B cell (primary cell): ENCODE results near the gene PLCB4. TPM values are rescaled to one million over a fixed set of nuclear protein-coding genes. Genes with fewer than 3 reads are reported as not detected.

Experiments
- ATAC-seq: fragments of 200-7000 bp; cut with Tn5 transposase; one replicate; pipeline ENCODE4 v1.10.0; 2021; ENCODE audit warnings: low read depth, mild to moderate bottlenecking, moderate number of reproducible peaks, moderate library complexity
- CTCF ChIA-PET: fragments of 350-600 bp; sonication (Branson Sonifier 250); formaldehyde crosslinking; loops from one replicate; lab custom pipeline; 2021; ENCODE audit warnings: antibody characterized with exemption, inconsistent platforms; lab: Charles Lee
- POLR2A ChIA-PET: fragments of 350-600 bp; sonication (Branson Sonifier 250); formaldehyde crosslinking; loops from one replicate; lab custom pipeline; 2021; ENCODE audit warnings: antibody characterized with exemption; lab: Charles Lee
- DNase-seq: peaks from one replicate; pipeline ENCODE4 v3.0.0; 2013
- H2AFZ ChIP-seq: 2 replicates; pipeline ENCODE4 v1.6.1; 2012; ENCODE audit warnings: mild to moderate bottlenecking, low read depth, low read length; ENCODE audit not compliant: insufficient read depth, poor library complexity, severe bottlenecking
- H3K27ac ChIP-seq, 2 donors: 1 replicate in 1 of 2; 2 replicates in 1 of 2; pipeline ENCODE4 v1.5.1; 2012 to 2013; ENCODE audit warnings: low read length in 2 of 2, mild to moderate bottlenecking in 2 of 2, moderate library complexity in 1 of 2
- H3K27me3 ChIP-seq, 4 experiments: fragments of 200-600 bp in 1 of 4; sonication (generic) in 1 of 4; replicated peaks in 1 of 4; 1 replicate in 2 of 4; 2 replicates in 2 of 4; pipeline versions ENCODE4 v1.6.1 to v1.7.0; 2013 to 2016; ENCODE audit warnings: low read length in 3 of 4, mild to moderate bottlenecking in 2 of 4, mixed read lengths in 1 of 4, moderate library complexity in 1 of 4; ENCODE audit not compliant: insufficient read depth in 4 of 4, control insufficient read depth in 3 of 4; ENCODE audit errors: control extremely low read depth in 1 of 4
- H3K36me3 ChIP-seq, 2 experiments: replicated peaks in 1 of 2; 1 replicate in 1 of 2; 2 replicates in 1 of 2; pipeline versions ENCODE4 v1.6.1 to v1.7.1; 2013; ENCODE audit warnings: low read length in 1 of 2; ENCODE audit not compliant: insufficient read depth in 2 of 2, control insufficient read depth in 1 of 2; ENCODE audit errors: control extremely low read depth in 1 of 2, extremely low read depth in 1 of 2
- H3K4me1 ChIP-seq, 2 donors: fragments of 200-600 bp in 1 of 2; sonication (generic) in 1 of 2; 1 replicate in 1 of 2; 2 replicates in 1 of 2; pipeline versions ENCODE4 v1.5.1 to v1.6.1; 2013 to 2017; ENCODE audit warnings: low read length in 2 of 2; ENCODE audit not compliant: control insufficient read depth in 2 of 2, insufficient read depth in 2 of 2
- H3K4me2 ChIP-seq: replicated peaks from 2 replicates; pipeline ENCODE3; 2012; ENCODE audit warnings: mild to moderate bottlenecking, low read depth, low read length; ENCODE audit not compliant: poor library complexity, severe bottlenecking
- H3K4me3 ChIP-seq, 5 experiments: fragments of 200-600 bp in 1 of 5; sonication (generic) in 1 of 5; 1 replicate in 3 of 5; 2 replicates in 2 of 5; pipeline versions ENCODE4 v1.5.1 to v1.7.0; 2011 to 2016; ENCODE audit warnings: low read length in 4 of 5, mild to moderate bottlenecking in 4 of 5, low read depth in 2 of 5, control low read depth in 1 of 5, moderate library complexity in 1 of 5; ENCODE audit not compliant: insufficient read depth in 1 of 5; ENCODE audit errors: control extremely low read depth in 1 of 5, extremely low read depth in 1 of 5
- H3K79me2 ChIP-seq: fragments of 200-600 bp; sonication (generic); one replicate; pipeline ENCODE4 v1.6.0; 2016; ENCODE audit warnings: low read length; ENCODE audit not compliant: control insufficient read depth, insufficient read depth
- H3K9ac ChIP-seq: fragments of 200-600 bp; sonication (generic); 2 replicates; pipeline ENCODE4 v1.6.1; 2017; ENCODE audit warnings: mild to moderate bottlenecking, low read length, moderate library complexity
- H3K9me3 ChIP-seq, 3 donors: one replicate each; pipeline versions ENCODE4 v1.6.1 to v1.7.1; 2013; ENCODE audit warnings: low read length in 2 of 3; ENCODE audit not compliant: control insufficient read depth in 2 of 3, insufficient read depth in 1 of 3; ENCODE audit errors: control extremely low read depth in 1 of 3
- H4K20me1 ChIP-seq: 2 replicates; pipeline ENCODE4 v1.6.0; 2012; ENCODE audit warnings: mild to moderate bottlenecking, low read length; ENCODE audit not compliant: insufficient read depth, control insufficient read depth, poor library complexity, severe bottlenecking
- H3K27ac Mint-ChIP-seq: one replicate; pipeline ENCODE4 v1.8.0; 2021; ENCODE audit warnings: mixed read lengths
- H3K27me3 Mint-ChIP-seq: one replicate; pipeline ENCODE4 v1.8.0; 2021; ENCODE audit warnings: mixed read lengths
- H3K4me1 Mint-ChIP-seq: one replicate; pipeline ENCODE4 v1.8.0; 2021; ENCODE audit warnings: mixed read lengths
- H3K4me3 Mint-ChIP-seq: one replicate; pipeline ENCODE4 v1.8.0; 2021; ENCODE audit warnings: mixed read lengths
- H3K9me3 Mint-ChIP-seq: one replicate; pipeline ENCODE4 v1.8.0; 2022; ENCODE audit warnings: mixed read lengths; ENCODE audit not compliant: insufficient read depth
- EZH2 ChIP-seq: IDR thresholded peaks from 2 replicates; pipeline ENCODE4 v1.6.1; 2012; ENCODE audit warnings: borderline replicate concordance, low read depth, mild to moderate bottlenecking, moderate library complexity, low read length; ENCODE audit not compliant: insufficient read depth, poor library complexity, severe bottlenecking
- WGBS: methylation state at CpG from one replicate; pipeline ENCODE4 v1.1.5; 2013; ENCODE audit warnings: missing lambda C conversion rate; ENCODE audit not compliant: insufficient coverage; 5-methylcytosine and 5-hydroxymethylcytosine counted together
- intact Hi-C: fragments of 100-400 bp; cut with micrococcal nuclease; formaldehyde crosslinking; loops from one replicate; pipeline ENCODE4 v1.10.0; 2022
- polyA plus RNA-seq: library from polyadenylated mRNA; depleted of rRNA; stranded (reverse); fragments of >200 nt; gene quantifications from 2 replicates; pipeline ENCODE4 v1.2.3, GENCODE V29; 2012
- total RNA-seq, 2 donors: library from RNA; stranded (reverse); fragments of 120-200 nt in 1 of 2; gene quantifications; 1 replicate in 1 of 2; 2 replicates in 1 of 2; pipeline versions ENCODE4 v1.2.3 to v1.2.4, GENCODE V29; 2013 to 2022
- TF ChIP-seq, protein P1 (sequence below): fragments of 200-600 bp; IDR thresholded peaks from one replicate; pipeline ENCODE4 v1.8.0; 2022; ENCODE audit warnings: antibody characterized with exemption, mild to moderate bottlenecking

The PLCB4 gene
- total and polyA plus RNA-seq, 2 donors (not counting 1 experiment from before 2014, with no cell fraction given): not detected

- ATAC-seq: no peak
- Histone ChIP-seq H3K79me2 (no peaks in the 10 kb centered on the region), H3K4me2 (no peak overlapping the region), H3K4me3 (no peak overlapping the region), H3K4me1 (no peaks in the 10 kb centered on the region), H3K36me3 (no peaks in the 10 kb centered on the region), H3K27ac (no peak overlapping the region), H4K20me1 (no peaks in the 10 kb centered on the region), H2AFZ (no peak overlapping the region), H3K27me3 (no peaks in the 10 kb centered on the region), H3K9me3 (no peaks in the 10 kb centered on the region), H3K9ac (no peak overlapping the region)
- no peak for TF ChIP-seq EZH2
- TF ChIP-seq, protein P1, sequence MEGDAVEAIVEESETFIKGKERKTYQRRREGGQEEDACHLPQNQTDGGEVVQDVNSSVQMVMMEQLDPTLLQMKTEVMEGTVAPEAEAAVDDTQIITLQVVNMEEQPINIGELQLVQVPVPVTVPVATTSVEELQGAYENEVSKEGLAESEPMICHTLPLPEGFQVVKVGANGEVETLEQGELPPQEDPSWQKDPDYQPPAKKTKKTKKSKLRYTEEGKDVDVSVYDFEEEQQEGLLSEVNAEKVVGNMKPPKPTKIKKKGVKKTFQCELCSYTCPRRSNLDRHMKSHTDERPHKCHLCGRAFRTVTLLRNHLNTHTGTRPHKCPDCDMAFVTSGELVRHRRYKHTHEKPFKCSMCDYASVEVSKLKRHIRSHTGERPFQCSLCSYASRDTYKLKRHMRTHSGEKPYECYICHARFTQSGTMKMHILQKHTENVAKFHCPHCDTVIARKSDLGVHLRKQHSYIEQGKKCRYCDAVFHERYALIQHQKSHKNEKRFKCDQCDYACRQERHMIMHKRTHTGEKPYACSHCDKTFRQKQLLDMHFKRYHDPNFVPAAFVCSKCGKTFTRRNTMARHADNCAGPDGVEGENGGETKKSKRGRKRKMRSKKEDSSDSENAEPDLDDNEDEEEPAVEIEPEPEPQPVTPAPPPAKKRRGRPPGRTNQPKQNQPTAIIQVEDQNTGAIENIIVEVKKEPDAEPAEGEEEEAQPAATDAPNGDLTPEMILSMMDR: no peak
- ChIA-PET POLR2A (no interaction called here), CTCF (no interaction called here)
- intact Hi-C loops: no loop called here
- H3K27me3 Mint-ChIP-seq: no peaks in the 10 kb centered on the region
- no peaks in the 10 kb centered on the region for H3K4me1 Mint-ChIP-seq
- H3K9me3 Mint-ChIP-seq: no peaks in the 10 kb centered on the region
- DNase-seq: no peak
- no peak overlapping the region for H3K27ac Mint-ChIP-seq
- H3K4me3 Mint-ChIP-seq: no peak overlapping the region
Observed at GRCh38 chr20:9241232-9241692, 172.4 kb downstream of the PLCB4 start.

DNA sequence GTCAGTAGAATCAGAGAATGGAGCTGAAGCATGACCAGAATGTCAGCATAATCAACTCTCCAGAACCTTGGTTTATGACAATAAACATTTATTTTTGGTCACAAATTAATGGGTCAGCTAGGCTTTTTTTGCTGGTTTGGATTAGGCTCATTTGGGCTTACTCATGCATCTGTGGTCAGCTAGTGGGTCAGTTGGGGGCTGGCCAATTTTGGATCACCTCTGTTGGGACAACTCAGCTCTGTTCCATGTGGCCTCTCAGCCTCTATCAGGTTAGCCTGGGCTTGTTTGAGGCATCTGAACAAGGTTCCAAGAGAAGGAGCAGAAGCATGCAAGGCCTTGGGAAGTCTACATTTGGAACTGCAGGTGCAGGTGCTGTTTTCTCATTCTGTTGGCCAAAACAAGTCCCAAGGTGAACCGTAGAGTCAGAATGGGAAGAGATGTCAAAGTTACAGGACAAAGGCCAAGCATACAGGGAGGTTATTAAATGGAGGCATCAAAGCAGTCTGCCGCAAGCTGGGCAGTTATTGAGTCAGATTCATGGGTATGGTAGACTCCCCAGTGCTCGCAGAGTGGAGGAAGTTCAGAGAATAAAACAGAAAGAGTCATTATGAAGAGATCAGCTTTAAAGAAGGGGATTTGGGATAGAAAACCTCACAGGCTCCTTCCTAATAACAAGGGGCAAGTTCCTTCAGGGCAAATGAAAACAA is 173.0 kb downstream of the PLCB4 start:
- Mint-ChIP-seq H3K9me3 (no peaks in the 10 kb centered on the region), H3K27me3 (no peaks in the 10 kb centered on the region), H3K27ac (no peak overlapping the region), H3K4me3 (no peak overlapping the region), H3K4me1 (no peaks in the 10 kb centered on the region)
- Histone ChIP-seq H3K36me3 (no peaks in the 10 kb centered on the region), H3K9ac (no peak overlapping the region), H3K4me2 (no peak overlapping the region), H3K27ac (no peak overlapping the region), H3K4me3 (no peak overlapping the region), H3K9me3 (no peaks in the 10 kb centered on the region), H3K4me1 (no peaks in the 10 kb centered on the region), H4K20me1 (no peaks in the 10 kb centered on the region), H3K79me2 (no peaks in the 10 kb centered on the region), H3K27me3 (no peaks in the 10 kb centered on the region), H2AFZ (no peak overlapping the region)
- DNase-seq (no peak), ATAC-seq (no peak)
- no peak for TF ChIP-seq EZH2
- TF ChIP-seq, protein P1: no peak
- POLR2A ChIA-PET: no interaction called here
- intact Hi-C loops: no loop called here
- 95% methylated on average over 2 of the region's 3 CpGs for WGBS
- CTCF ChIA-PET: no interaction called here
